Measurements from ENCODE around the gene HFE. TPM values are rescaled to one million over a fixed set of nuclear protein-coding genes. Genes with fewer than 3 reads are reported as not detected.
"Not testable (repeated sequence)": the region's sequence is repeated elsewhere in the genome, so short reads cannot be mapped to it uniquely, and the experiment has no call there.

Gene HFE
- total and polyA plus RNA-seq, 8 donors, result 1.5 to 8.2 (median 3.7) TPM

DNA sequence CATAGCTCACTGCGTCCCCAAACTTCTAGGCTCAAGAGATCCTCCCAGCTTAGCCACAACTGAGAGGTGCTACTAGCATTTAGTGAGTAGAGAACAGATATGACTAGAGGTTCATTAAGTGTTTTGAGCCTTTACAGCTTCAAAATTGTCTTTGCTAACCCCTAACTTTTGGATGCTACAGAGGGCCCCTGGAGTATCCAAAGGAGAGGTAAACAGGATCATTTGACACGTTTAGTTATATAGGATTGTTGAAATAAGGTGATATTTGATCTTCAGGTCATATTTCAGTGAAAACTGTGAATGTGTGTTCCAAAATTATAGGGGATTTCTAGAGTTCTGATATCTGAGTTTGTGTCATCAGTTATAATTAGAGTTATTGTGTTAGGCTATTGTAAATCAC, 19.2 kb upstream of the HFE start:
- Histone ChIP-seq H3K36me3 (no peaks in the 10 kb centered on the region), H3K4me1 (peaks cover 4 to 14% (median 10%) of the 10 kb centered on the region in 4 donors), H3K27ac (no peak overlapping the region), H3K9me3 (no peaks in the 10 kb centered on the region), H3K4me3 (no peak overlapping the region), H3K27me3 (no peaks in the 10 kb centered on the region)
- intact Hi-C loops (cut with DNase I; ENCODE audit: low total_unique reads), result no loop called here
- WGBS, 5 donors, result 62 to 77% (median 69%) methylated on average over 2 of the region's 2 CpGs
- DNase-seq, result no peak
- TF ChIP-seq EP300 (IDR thresholded peaks at IDR 0.05) (no peak), POLR2A (IDR thresholded peaks at IDR 0.05) (no peak), POLR2AphosphoS5 (IDR thresholded peaks at IDR 0.05) (no peak)
- TF ChIP-seq, protein P1, sequence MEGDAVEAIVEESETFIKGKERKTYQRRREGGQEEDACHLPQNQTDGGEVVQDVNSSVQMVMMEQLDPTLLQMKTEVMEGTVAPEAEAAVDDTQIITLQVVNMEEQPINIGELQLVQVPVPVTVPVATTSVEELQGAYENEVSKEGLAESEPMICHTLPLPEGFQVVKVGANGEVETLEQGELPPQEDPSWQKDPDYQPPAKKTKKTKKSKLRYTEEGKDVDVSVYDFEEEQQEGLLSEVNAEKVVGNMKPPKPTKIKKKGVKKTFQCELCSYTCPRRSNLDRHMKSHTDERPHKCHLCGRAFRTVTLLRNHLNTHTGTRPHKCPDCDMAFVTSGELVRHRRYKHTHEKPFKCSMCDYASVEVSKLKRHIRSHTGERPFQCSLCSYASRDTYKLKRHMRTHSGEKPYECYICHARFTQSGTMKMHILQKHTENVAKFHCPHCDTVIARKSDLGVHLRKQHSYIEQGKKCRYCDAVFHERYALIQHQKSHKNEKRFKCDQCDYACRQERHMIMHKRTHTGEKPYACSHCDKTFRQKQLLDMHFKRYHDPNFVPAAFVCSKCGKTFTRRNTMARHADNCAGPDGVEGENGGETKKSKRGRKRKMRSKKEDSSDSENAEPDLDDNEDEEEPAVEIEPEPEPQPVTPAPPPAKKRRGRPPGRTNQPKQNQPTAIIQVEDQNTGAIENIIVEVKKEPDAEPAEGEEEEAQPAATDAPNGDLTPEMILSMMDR (IDR thresholded peaks at IDR 0.05), result no peak

DNA sequence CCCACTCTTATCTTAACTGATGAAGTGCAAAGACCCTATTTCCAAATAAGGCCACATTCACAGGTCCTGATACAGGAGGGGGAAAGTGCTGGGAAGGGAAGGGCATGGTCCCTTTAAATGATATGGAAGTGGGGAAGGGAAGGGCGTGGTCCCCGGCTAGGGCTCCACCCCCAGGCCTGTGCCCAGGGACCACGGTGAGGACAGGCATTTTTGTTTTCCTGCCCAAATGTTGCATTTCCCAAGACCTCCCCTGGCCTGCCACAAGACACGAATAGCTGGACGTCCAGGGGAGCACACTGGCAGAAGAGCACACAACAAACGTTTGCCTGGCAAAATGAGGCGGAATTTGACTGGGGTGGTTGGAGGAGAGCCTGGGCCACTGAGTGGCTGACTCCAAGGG, 16.1 kb upstream of the HFE start:
- Histone ChIP-seq H3K9me3 (no peaks in the 10 kb centered on the region), H3K27me3 (no peaks in the 10 kb centered on the region), H3K36me3 (no peaks in the 10 kb centered on the region), H3K4me3 (no peak overlapping the region), H3K27ac (no peak overlapping the region), H3K4me1 (peaks cover 4 to 11% (median 6%) of the 10 kb centered on the region in 4 donors)
- no peak for DNase-seq
- TF ChIP-seq EP300 (IDR thresholded peaks at IDR 0.05) (no peak), POLR2A (IDR thresholded peaks at IDR 0.05) (no peak), POLR2AphosphoS5 (IDR thresholded peaks at IDR 0.05) (no peak)
- TF ChIP-seq, protein P1 (IDR thresholded peaks at IDR 0.05), result no peak
- WGBS, 5 donors, result 23 to 38% (median 28%) methylated on average over 7 of the region's 7 CpGs
- intact Hi-C loops (cut with DNase I; ENCODE audit: low total_unique reads), result no loop called here

DNA sequence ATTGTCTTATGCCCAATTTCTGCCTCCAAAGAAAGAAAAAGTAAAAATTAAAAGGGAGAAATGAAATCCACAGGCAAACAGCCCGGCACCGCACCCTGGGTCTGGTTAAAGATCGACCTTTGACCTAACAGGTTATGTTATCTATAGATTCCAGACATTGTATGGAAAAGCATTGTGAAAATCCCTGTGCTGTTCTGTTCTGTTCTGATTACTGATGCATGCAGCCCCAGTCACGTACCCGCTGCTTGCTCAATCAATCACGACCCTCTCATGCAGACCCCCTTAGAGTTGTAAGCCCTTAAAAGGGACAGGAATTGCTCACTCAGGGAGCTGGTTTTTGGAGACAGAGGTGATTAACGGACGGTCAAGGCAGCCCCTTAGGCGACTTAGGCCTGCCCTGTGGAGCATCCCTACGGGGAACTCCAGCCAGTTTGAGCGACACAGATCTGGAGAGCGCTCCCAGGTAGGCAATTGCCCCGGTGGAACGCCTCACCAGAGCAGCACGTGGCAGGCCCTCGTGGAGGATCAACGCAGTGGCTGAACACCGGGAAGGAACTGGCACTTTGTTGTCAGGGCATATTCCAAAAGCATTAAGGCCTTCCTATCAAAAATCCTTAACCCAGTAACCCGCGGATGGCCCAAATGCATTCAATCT, 12.0 kb upstream of the HFE start:
- no peaks in the 10 kb centered on the region for H3K27me3 ChIP-seq
- intact Hi-C loops (cut with DNase I; ENCODE audit: low total_unique reads), result no loop called here
- 66 to 77% (median 71%) methylated on average over 19 to 20 of the region's 20 CpGs for WGBS, 5 donors
- no peaks in the 10 kb centered on the region for H3K36me3 ChIP-seq
- no peak overlapping the region for H3K27ac ChIP-seq
- no peak overlapping the region for H3K4me3 ChIP-seq
- TF ChIP-seq, protein P1 (IDR thresholded peaks at IDR 0.05), result no peak
- no peak for TF ChIP-seq EP300 (IDR thresholded peaks at IDR 0.05)
- TF ChIP-seq POLR2A (IDR thresholded peaks at IDR 0.05), result no peak
- TF ChIP-seq POLR2AphosphoS5 (IDR thresholded peaks at IDR 0.05), result no peak
- DNase-seq, result no peak
- H3K9me3 ChIP-seq, result no peaks in the 10 kb centered on the region
- H3K4me1 ChIP-seq, result peaks cover 0 to 7% (median 5%) of the 10 kb centered on the region in 4 donors

DNA sequence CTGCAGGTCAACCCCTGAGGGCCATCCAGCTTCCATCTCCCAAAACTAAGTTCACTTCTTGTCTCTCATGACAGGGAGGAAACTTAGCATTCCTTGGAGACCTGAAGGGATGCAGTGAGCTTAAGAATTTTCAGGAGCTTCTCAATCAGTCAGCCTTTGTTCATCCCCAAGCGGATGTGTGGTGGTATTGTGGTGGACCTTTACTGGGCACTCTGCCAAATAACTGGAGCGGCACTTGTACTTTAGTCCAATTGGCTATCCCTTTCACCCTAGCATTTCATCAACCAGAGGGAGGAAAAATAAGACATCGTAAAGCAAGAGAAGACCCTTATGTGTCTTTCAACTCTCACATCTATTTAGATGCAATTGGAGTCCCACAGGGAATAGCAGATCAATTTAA, 9.2 kb upstream of the HFE start:
- H3K36me3 ChIP-seq; DNase-seq; H3K4me3 ChIP-seq; H3K4me1 ChIP-seq; H3K27ac ChIP-seq; intact Hi-C loops (cut with DNase I; ENCODE audit: low total_unique reads); H3K27me3 ChIP-seq: not testable (repeated sequence)
- WGBS, 5 donors, result 79 to 86% (median 86%) methylated on average over 3 of the region's 3 CpGs
- H3K9me3 ChIP-seq, result peaks cover 0 to 14% (median 0%) of the 10 kb centered on the region in 4 donors

DNA sequence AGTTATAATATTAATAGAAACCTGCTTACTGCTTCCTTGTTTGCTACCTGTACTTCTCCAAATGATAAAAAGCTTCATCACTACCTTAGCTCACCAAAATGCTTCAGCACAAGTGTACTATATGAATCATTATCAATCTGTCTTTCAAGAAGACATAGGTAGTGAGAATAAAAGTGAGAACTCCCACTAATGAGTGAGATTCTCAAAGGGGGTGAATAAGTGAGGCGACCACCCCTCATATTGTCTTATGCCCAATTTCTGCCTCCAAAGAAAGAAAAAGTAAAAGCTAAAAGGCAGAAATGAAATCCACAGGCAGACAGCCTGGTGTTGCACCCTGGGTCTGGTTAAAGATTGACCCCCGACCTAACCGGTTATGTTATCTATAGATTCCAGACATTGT, 6.1 kb upstream of the HFE start:
- intact Hi-C loops (cut with DNase I; ENCODE audit: low total_unique reads), result not testable (repeated sequence)

More for the DNA sequence above, 6.1 kb upstream of the HFE start:
- not testable (repeated sequence) for H3K36me3 ChIP-seq, H3K27me3 ChIP-seq, H3K4me3 ChIP-seq, H3K27ac ChIP-seq, DNase-seq, H3K4me1 ChIP-seq
- peaks cover 0 to 14% (median 0%) of the 10 kb centered on the region in 4 donors for H3K9me3 ChIP-seq
- 95 to 100% (median 97%) methylated on average over 3 of the region's 3 CpGs for WGBS, 5 donors
